ENCODE data around the gene NFATC2. TPM values are rescaled to one million over a fixed set of nuclear protein-coding genes. Genes with fewer than 3 reads are reported as not detected.

The NFATC2 gene
- total RNA-seq, 2 donors from 2014 or later, result 5.8 to 7.3 TPM

GRCh38 chr20:51500936-51501335, 41.6 kb downstream of the NFATC2 start:
- intact Hi-C loops (cut with DNase I), result no loop called here
- no peak for TF ChIP-seq CTCF (IDR thresholded peaks at IDR 0.05)

GRCh38 chr20:51500311-51500710, 42.2 kb downstream of the NFATC2 start:
- no peak for TF ChIP-seq CTCF (IDR thresholded peaks at IDR 0.05)
- Histone ChIP-seq H3K9me3 (no peaks in the 10 kb centered on the region), H3K27me3 (no peaks in the 10 kb centered on the region), H3K4me1 (no peaks in the 10 kb centered on the region), H3K36me3 (no peaks in the 10 kb centered on the region), H3K9ac (ENCODE audit: low read depth in 2 of 2, low read length in 2 of 2) (no peak overlapping the region), H3K27ac (no peak overlapping the region), H3K4me3 (no peak overlapping the region)
- no peak for DNase-seq
- intact Hi-C loops (cut with DNase I), result no loop called here

More at GRCh38 chr20:51500936-51501335, 41.6 kb downstream of the NFATC2 start:
- DNase-seq, result no peak
- no peak overlapping the region for H3K4me3 ChIP-seq
- no peak overlapping the region for H3K27ac ChIP-seq
- H3K27me3 ChIP-seq, result no peaks in the 10 kb centered on the region
- no peak overlapping the region for H3K9ac ChIP-seq (ENCODE audit: low read depth in 2 of 2, low read length in 2 of 2)
- no peaks in the 10 kb centered on the region for H3K36me3 ChIP-seq
- no peaks in the 10 kb centered on the region for H3K4me1 ChIP-seq
- H3K9me3 ChIP-seq, result no peaks in the 10 kb centered on the region

GRCh38 chr20:51498765-51499540, 43.6 kb downstream of the NFATC2 start:
- H3K4me3 ChIP-seq, result no peak overlapping the region
- TF ChIP-seq CTCF (IDR thresholded peaks at IDR 0.05), result no peak
- no peak overlapping the region for H3K9ac ChIP-seq (ENCODE audit: low read depth in 2 of 2, low read length in 2 of 2)
- intact Hi-C loops (cut with DNase I), result no loop called here
- no peak overlapping the region for H3K27ac ChIP-seq
- no peaks in the 10 kb centered on the region for H3K27me3 ChIP-seq
- H3K9me3 ChIP-seq, result no peaks in the 10 kb centered on the region
- no peak for DNase-seq
- H3K4me1 ChIP-seq, result no peaks in the 10 kb centered on the region
- H3K36me3 ChIP-seq, result no peaks in the 10 kb centered on the region

- no peak for TF ChIP-seq CTCF (IDR thresholded peaks at IDR 0.05)
- Histone ChIP-seq H3K9me3 (no peaks in the 10 kb centered on the region), H3K36me3 (no peaks in the 10 kb centered on the region), H3K27me3 (no peaks in the 10 kb centered on the region), H3K4me3 (no peak overlapping the region), H3K9ac (ENCODE audit: low read depth in 2 of 2, low read length in 2 of 2) (peak overlapping the region in 1 of 2 donors; percentile 26), H3K4me1 (no peaks in the 10 kb centered on the region), H3K27ac (no peak overlapping the region)
- DNase-seq, result no peak
- intact Hi-C loops (cut with DNase I), result no loop called here
These were observed 44.7 kb downstream of the NFATC2 start for GRCh38 chr20:51497542-51498467.

GRCh38 chr20:51496964-51497363, 45.6 kb downstream of the NFATC2 start:
- TF ChIP-seq CTCF (IDR thresholded peaks at IDR 0.05), result no peak
- no peaks in the 10 kb centered on the region for H3K27me3 ChIP-seq
- no peaks in the 10 kb centered on the region for H3K9me3 ChIP-seq
- DNase-seq, result no peak
- intact Hi-C loops (cut with DNase I), result no loop called here
- no peaks in the 10 kb centered on the region for H3K36me3 ChIP-seq
- H3K27ac ChIP-seq, result no peak overlapping the region
- H3K4me1 ChIP-seq, result no peaks in the 10 kb centered on the region
- no peak overlapping the region for H3K9ac ChIP-seq (ENCODE audit: low read depth in 2 of 2, low read length in 2 of 2)
- H3K4me3 ChIP-seq, result no peak overlapping the region
